HCT116 (cell line): ENCODE data around the gene CYSLTR2. TPM values are rescaled to one million over a fixed set of nuclear protein-coding genes. Genes with fewer than 3 reads are reported as not detected.

Experiments
- ATAC-seq: fragments of 200-7000 bp; cut with Tn5 transposase; 2 replicates; pipeline ENCODE4 v1.9.1; 2020; ENCODE audit warnings: mild to moderate bottlenecking, moderate library complexity
- BruUV-seq: library from RNA; stranded (reverse); fragments of 400-500 nt; replicated peaks from 2 replicates; lab custom pipeline; 2021; lab: Mats Ljungman, UMichigan
- CTCF ChIA-PET: fragments of 300-600 bp; sonication (Branson Sonifier 250); formaldehyde crosslinking; loops from one replicate; lab custom pipeline; 2021; ENCODE audit warnings: antibody characterized with exemption; lab: Charles Lee
- POLR2A ChIA-PET: fragments of 300-600, 350-600 bp; sonication (Branson Sonifier 250); formaldehyde crosslinking; loops from one replicate; lab custom pipeline; 2021; ENCODE audit warnings: antibody characterized with exemption; lab: Charles Lee
- RAD21 ChIA-PET, 2 experiments: fragments of 300-600 bp; sonication (Branson Sonifier 250); formaldehyde crosslinking; loops; one replicate each; lab custom pipeline; 2023; ENCODE audit warnings: low total read pairs in 2 of 2; ENCODE audit not compliant: uncharacterized antibody in 2 of 2, unreplicated experiment in 2 of 2, low non-redundant PET in 1 of 2; lab: Charles Lee
- DNase-seq: peaks from one replicate; pipeline ENCODE4 v3.0.0-alpha.2; 2010; ENCODE audit warnings: low read depth, low spot score
- H2AFZ ChIP-seq: fragments of 200-600 bp; shearing (Covaris generic), sonication (generic); 2 replicates; pipeline ENCODE4 v1.6.1; 2017; ENCODE audit warnings: low read depth, mixed run types, mixed read lengths, antibody characterized with exemption, low read length; ENCODE audit not compliant: poor library complexity, severe bottlenecking
- H3K27ac ChIP-seq: 2 replicates; pipeline ENCODE4 v1.5.1; 2012; ENCODE audit warnings: low read depth, low read length
- H3K27me3 ChIP-seq: fragments of 200-600 bp; sonication (generic); 2 replicates; pipeline ENCODE4 v1.6.1; 2016; ENCODE audit warnings: mixed run types, low read length, mixed read lengths; ENCODE audit not compliant: insufficient read depth
- H3K36me3 ChIP-seq, 2 experiments: fragments of 200-500 bp in 1 of 2; fragments of 200-600 bp in 1 of 2; sonication (Bioruptor generic) in 1 of 2; sonication (generic) in 1 of 2; 2 replicates each; pipeline versions ENCODE4 v1.5.1 to v1.6.1; 2014 to 2016; ENCODE audit warnings: low read length in 2 of 2, inconsistent platforms in 1 of 2, mixed read lengths in 1 of 2, mixed run types in 1 of 2; ENCODE audit not compliant: insufficient read depth in 2 of 2, control insufficient read depth in 1 of 2
- H3K4me1 ChIP-seq, 2 experiments: fragments of 200-600 bp in 1 of 2; sonication (generic) in 1 of 2; 2 replicates each; pipeline versions ENCODE4 v1.5.1 to v1.6.1; 2012 to 2017; ENCODE audit warnings: low read length in 2 of 2, inconsistent platforms in 1 of 2, mild to moderate bottlenecking in 1 of 2, mixed read lengths in 1 of 2, mixed run types in 1 of 2, moderate library complexity in 1 of 2; ENCODE audit not compliant: insufficient read depth in 2 of 2, control insufficient read depth in 1 of 2
- H3K4me2 ChIP-seq: fragments of 200-600 bp; sonication (generic); 2 replicates; pipeline ENCODE4 v1.6.1; 2017; ENCODE audit warnings: mixed run types, low read length, mixed read lengths
- H3K4me3 ChIP-seq, 2 experiments: fragments of 200-600 bp in 1 of 2; sonication (generic) in 1 of 2; replicated peaks in 1 of 2; 2 replicates each; pipeline ENCODE4 v1.5.1; 2011 to 2016; ENCODE audit warnings: low read length in 2 of 2, control low read depth in 1 of 2, low read depth in 1 of 2, mild to moderate bottlenecking in 1 of 2, mixed read lengths in 1 of 2, mixed run types in 1 of 2
- H3K79me2 ChIP-seq: fragments of 200-600 bp; sonication (generic); 2 replicates; pipeline ENCODE4 v1.6.1; 2017; ENCODE audit warnings: mild to moderate bottlenecking, mixed run types, low read length, moderate library complexity, mixed read lengths; ENCODE audit not compliant: insufficient read depth
- H3K9ac ChIP-seq: fragments of 200-600 bp; sonication (generic); 2 replicates; pipeline ENCODE4 v1.6.1; 2016; ENCODE audit warnings: low read length, mixed read lengths
- H3K9me2 ChIP-seq: fragments of 200-600 bp; sonication (generic), shearing (Covaris generic); 2 replicates; pipeline ENCODE4 v1.6.1; 2017; ENCODE audit warnings: mixed run types, mild to moderate bottlenecking, moderate library complexity; ENCODE audit not compliant: insufficient read depth
- H3K9me3 ChIP-seq, 2 experiments: fragments of 200-500 bp in 1 of 2; fragments of 200-600 bp in 1 of 2; sonication (Bioruptor generic) in 1 of 2; sonication (generic) in 1 of 2; 2 replicates each; pipeline ENCODE4 v1.6.1; 2014 to 2017; ENCODE audit warnings: low read length in 2 of 2, mixed read lengths in 2 of 2, inconsistent platforms in 1 of 2, low read depth in 1 of 2, mild to moderate bottlenecking in 1 of 2, mixed run types in 1 of 2, moderate library complexity in 1 of 2; ENCODE audit not compliant: control insufficient read depth in 1 of 2, insufficient read depth in 1 of 2
- H4K20me1 ChIP-seq: fragments of 200-600 bp; sonication (generic), shearing (Covaris generic); 2 replicates; pipeline ENCODE4 v1.6.1; 2017; ENCODE audit warnings: mixed run types, mild to moderate bottlenecking, moderate library complexity; ENCODE audit not compliant: insufficient read depth
- ELF1 ChIP-seq: IDR thresholded peaks from 2 replicates; pipeline ENCODE4 v1.6.1; 2012; ENCODE audit warnings: low read depth, borderline replicate concordance
- EZH2 ChIP-seq: fragments of 200-600 bp; sonication (generic); IDR thresholded peaks from 2 replicates; pipeline ENCODE4 v1.6.1; 2017; ENCODE audit warnings: antibody characterized with exemption, mixed run types
- JUND ChIP-seq: IDR thresholded peaks from 2 replicates; pipeline ENCODE4 v1.6.1; 2012
- SIN3A ChIP-seq: IDR thresholded peaks from 2 replicates; pipeline ENCODE4 v1.6.1; 2012; ENCODE audit warnings: low read depth
- SRF ChIP-seq: IDR thresholded peaks from 2 replicates; pipeline ENCODE4 v1.6.1; 2012; ENCODE audit warnings: low read depth
- ZFX ChIP-seq: fragments of 450-650 bp; IDR thresholded peaks from 2 replicates; pipeline ENCODE4 v1.6.1; 2017
- ZNF274 ChIP-seq: fragments of 200-500 bp; sonication (Bioruptor generic); IDR thresholded peaks from 2 replicates; pipeline ENCODE4 v1.6.1; 2014; ENCODE audit warnings: mild to moderate bottlenecking, low read depth, low read length, inconsistent platforms
- intact Hi-C: fragments of 100-400 bp; cut with micrococcal nuclease; formaldehyde crosslinking; loops from 2 replicates; pipeline ENCODE4 v1.10.0; 2022
- total RNA-seq: library from RNA; stranded (reverse); gene quantifications from one replicate; pipeline ENCODE4 v1.2.1, GENCODE V29; 2021; ENCODE audit not compliant: unreplicated experiment
- TF ChIP-seq, protein P1 (sequence below): IDR thresholded peaks from 2 replicates; pipeline ENCODE4 v1.6.1; 2012; ENCODE audit warnings: low read depth

CYSLTR2 gene
- total RNA-seq, 1 experiment from 2014 or later = not detected

DNA sequence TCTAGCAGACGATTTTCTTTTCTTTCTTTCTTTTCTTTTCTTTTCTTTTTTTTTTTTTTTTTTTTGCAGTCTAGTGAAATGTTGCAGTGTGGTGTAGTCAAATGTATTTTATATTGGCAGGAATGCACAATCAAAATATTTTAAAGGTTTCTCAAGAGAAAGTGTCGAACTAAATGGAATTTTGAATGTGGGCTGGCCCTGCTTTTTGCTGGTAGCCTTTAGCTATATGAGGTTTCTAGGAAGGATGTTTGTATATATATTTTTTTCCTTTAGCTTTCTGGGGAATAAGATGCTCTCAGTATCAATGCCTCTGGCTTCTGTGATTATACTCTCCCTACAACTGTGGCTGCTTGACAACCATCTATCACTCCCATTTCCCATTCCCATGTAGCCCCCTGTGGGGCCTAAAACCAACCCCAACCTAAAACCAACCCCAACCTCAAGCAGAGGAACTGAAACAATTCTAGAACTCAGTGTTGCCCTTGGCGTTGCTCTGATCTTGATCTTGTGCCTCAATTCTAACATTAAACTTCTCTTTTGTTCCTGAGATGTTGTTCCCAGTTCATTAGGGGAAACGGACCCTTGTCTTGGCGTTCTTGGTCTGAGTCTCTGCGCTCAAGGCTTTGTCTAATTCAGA is 27.1 kb downstream of the CYSLTR2 start:
- POLR2A ChIA-PET = no interaction called here
- ATAC-seq (no peak), DNase-seq (no peak)
- RAD21 ChIA-PET = no interaction called here
- TF ChIP-seq SIN3A (no peak), ZFX (no peak), EZH2 (no peak), ZNF274 (no peak), SRF (no peak), ELF1 (no peak), JUND (no peak)
- TF ChIP-seq, protein P1, sequence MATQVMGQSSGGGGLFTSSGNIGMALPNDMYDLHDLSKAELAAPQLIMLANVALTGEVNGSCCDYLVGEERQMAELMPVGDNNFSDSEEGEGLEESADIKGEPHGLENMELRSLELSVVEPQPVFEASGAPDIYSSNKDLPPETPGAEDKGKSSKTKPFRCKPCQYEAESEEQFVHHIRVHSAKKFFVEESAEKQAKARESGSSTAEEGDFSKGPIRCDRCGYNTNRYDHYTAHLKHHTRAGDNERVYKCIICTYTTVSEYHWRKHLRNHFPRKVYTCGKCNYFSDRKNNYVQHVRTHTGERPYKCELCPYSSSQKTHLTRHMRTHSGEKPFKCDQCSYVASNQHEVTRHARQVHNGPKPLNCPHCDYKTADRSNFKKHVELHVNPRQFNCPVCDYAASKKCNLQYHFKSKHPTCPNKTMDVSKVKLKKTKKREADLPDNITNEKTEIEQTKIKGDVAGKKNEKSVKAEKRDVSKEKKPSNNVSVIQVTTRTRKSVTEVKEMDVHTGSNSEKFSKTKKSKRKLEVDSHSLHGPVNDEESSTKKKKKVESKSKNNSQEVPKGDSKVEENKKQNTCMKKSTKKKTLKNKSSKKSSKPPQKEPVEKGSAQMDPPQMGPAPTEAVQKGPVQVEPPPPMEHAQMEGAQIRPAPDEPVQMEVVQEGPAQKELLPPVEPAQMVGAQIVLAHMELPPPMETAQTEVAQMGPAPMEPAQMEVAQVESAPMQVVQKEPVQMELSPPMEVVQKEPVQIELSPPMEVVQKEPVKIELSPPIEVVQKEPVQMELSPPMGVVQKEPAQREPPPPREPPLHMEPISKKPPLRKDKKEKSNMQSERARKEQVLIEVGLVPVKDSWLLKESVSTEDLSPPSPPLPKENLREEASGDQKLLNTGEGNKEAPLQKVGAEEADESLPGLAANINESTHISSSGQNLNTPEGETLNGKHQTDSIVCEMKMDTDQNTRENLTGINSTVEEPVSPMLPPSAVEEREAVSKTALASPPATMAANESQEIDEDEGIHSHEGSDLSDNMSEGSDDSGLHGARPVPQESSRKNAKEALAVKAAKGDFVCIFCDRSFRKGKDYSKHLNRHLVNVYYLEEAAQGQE = no peak
- no peak overlapping the region for H3K27ac ChIP-seq
- no peak overlapping the region for H3K4me2 ChIP-seq
- H3K4me3 ChIP-seq = no peak overlapping the region
- H3K27me3 ChIP-seq = peaks cover 31% of the 10 kb centered on the region; the same call in 1 of the 2 replicates
- no peaks in the 10 kb centered on the region for H3K9me3 ChIP-seq
- intact Hi-C loops = no loop called here
- H4K20me1 ChIP-seq = no peaks in the 10 kb centered on the region
- H3K9ac ChIP-seq = no peak overlapping the region
- H3K9me2 ChIP-seq = no peaks in the 10 kb centered on the region
- BruUV-seq = no TSS peak
- no peaks in the 10 kb centered on the region for H3K36me3 ChIP-seq
- H3K4me1 ChIP-seq = no peaks in the 10 kb centered on the region
- CTCF ChIA-PET = no interaction called here
- no peaks in the 10 kb centered on the region for H3K79me2 ChIP-seq
- no peak overlapping the region for H2AFZ ChIP-seq
